Activated CD4-positive, alpha-beta T cell treated with anti-CD3 and anti-CD28 coated beads for 36 hours (primary cell): Measurements from ENCODE around the gene OPN1MW. TPM values are rescaled to one million over a fixed set of nuclear protein-coding genes. Genes with fewer than 3 reads are reported as not detected.
"Not testable (repeated sequence)": the region's sequence is repeated elsewhere in the genome, so short reads cannot be mapped to it uniquely, and the experiment has no call there.

Experiments
- ATAC-seq: fragments of 200-7000 bp; cut with Tn5 transposase; one replicate; pipeline ENCODE4 v1.10.0; 2021; ENCODE audit warnings: mild to moderate bottlenecking, moderate library complexity
- CTCF ChIA-PET: fragments of 350-600 bp; sonication (Branson Sonifier 250); formaldehyde crosslinking; loops from one replicate; lab custom pipeline; 2021; ENCODE audit warnings: antibody characterized with exemption; lab: Charles Lee
- POLR2A ChIA-PET: fragments of 350-600 bp; sonication (Branson Sonifier 250); formaldehyde crosslinking; loops from one replicate; lab custom pipeline; 2021; ENCODE audit warnings: antibody characterized with exemption, inconsistent platforms; lab: Charles Lee
- DNase-seq: peaks from one replicate; pipeline ENCODE4 v3.0.0-alpha.2; 2020
- H3K27ac Mint-ChIP-seq: one replicate; pipeline ENCODE4 v1.8.0; 2021; ENCODE audit warnings: mixed read lengths
- H3K27me3 Mint-ChIP-seq: one replicate; pipeline ENCODE4 v1.8.0; 2021; ENCODE audit warnings: mixed read lengths
- H3K36me3 Mint-ChIP-seq: one replicate; pipeline ENCODE4 v1.8.0; 2021; ENCODE audit warnings: low read depth, mixed read lengths
- H3K4me1 Mint-ChIP-seq: one replicate; pipeline ENCODE4 v1.8.0; 2021; ENCODE audit warnings: mixed read lengths
- H3K4me3 Mint-ChIP-seq: one replicate; pipeline ENCODE4 v1.8.0; 2021; ENCODE audit warnings: mild to moderate bottlenecking, moderate library complexity, mixed read lengths
- H3K9me3 Mint-ChIP-seq: one replicate; pipeline ENCODE4 v1.8.0; 2021; ENCODE audit warnings: low read depth, mixed read lengths
- intact Hi-C, 2 experiments: fragments of 100-400 bp; cut with DNase I in 1 of 2; cut with micrococcal nuclease in 1 of 2; formaldehyde crosslinking; loops; one replicate each; pipeline versions ENCODE4 v1.14.2 to v1.15.1; 2022 to 2024; cut with DNase I, micrococcal nuclease
- total RNA-seq, 2 experiments: library from RNA; stranded (reverse); gene quantifications; one replicate each; pipeline ENCODE4 v1.2.3, GENCODE V29; 2021

The OPN1MW gene
- total RNA-seq, 2 experiments from 2014 or later = not detected

DNA sequence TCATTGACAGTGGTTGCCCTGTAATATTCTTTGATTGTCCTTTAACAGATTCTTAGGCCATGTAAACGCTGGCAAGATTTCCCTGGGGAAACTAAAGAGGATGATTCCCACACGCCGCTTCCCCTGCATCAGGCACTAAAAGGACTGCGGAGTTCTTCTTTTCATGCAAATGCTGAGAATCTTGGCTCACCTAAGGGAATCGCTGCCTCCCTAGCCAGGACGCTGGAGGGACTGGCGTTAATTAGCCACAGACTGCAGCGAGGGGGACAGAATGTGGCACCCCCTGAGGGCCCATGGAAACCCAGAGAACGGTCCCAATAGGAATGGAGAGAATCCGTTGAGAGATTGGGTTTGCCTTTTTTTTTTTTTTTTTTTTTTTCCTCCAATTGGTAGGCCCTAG, 29.1 kb downstream of the OPN1MW start:
- H3K9me3 Mint-ChIP-seq, intact Hi-C loops, H3K27me3 Mint-ChIP-seq, ATAC-seq, DNase-seq, POLR2A ChIA-PET, H3K4me3 Mint-ChIP-seq, H3K4me1 Mint-ChIP-seq, H3K36me3 Mint-ChIP-seq, CTCF ChIA-PET, H3K27ac Mint-ChIP-seq: not testable (repeated sequence)

GRCh38 chrX:154219456-154219855, 37.1 kb downstream of the OPN1MW start, which contains the start of gene OPN1MW2:
Gene OPN1MW2, plus strand, starts transcription at chrX:154219756. Its CDS starts 60 bp downstream, at chrX:154219816.
- H3K4me3 Mint-ChIP-seq, intact Hi-C loops, H3K27me3 Mint-ChIP-seq, H3K4me1 Mint-ChIP-seq, H3K36me3 Mint-ChIP-seq, ATAC-seq, DNase-seq, H3K9me3 Mint-ChIP-seq, POLR2A ChIA-PET, H3K27ac Mint-ChIP-seq, CTCF ChIA-PET: not testable (repeated sequence)

- intact Hi-C loops, H3K27me3 Mint-ChIP-seq, H3K27ac Mint-ChIP-seq, H3K4me1 Mint-ChIP-seq, H3K4me3 Mint-ChIP-seq, H3K36me3 Mint-ChIP-seq, POLR2A ChIA-PET, H3K9me3 Mint-ChIP-seq, DNase-seq, CTCF ChIA-PET, ATAC-seq: not testable (repeated sequence)
These were observed 42.9 kb downstream of the OPN1MW start for GRCh38 chrX:154225292-154225691.

DNA sequence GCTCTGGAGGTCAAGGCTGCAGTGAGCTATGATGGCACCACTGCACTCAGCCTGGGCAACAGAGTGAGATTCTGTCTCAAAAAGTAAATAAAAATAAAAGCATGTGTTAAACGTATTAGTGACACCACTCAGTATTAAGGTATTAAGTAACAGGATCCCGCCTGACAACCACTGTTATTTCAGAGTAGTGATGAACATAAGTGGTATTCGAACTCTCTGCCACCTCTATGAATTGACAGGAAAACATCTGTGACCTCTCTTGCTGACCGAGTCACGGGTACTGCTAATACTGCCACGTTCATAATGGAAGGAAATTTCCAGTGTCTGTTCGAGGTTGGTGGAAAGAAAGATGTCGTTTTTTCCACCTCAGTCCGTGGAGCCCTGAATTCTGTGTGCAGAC, 44.3 kb downstream of the OPN1MW start:
- POLR2A ChIA-PET, H3K27ac Mint-ChIP-seq, intact Hi-C loops, CTCF ChIA-PET, H3K27me3 Mint-ChIP-seq, H3K36me3 Mint-ChIP-seq, H3K9me3 Mint-ChIP-seq, H3K4me3 Mint-ChIP-seq, DNase-seq, ATAC-seq, H3K4me1 Mint-ChIP-seq: not testable (repeated sequence)

GRCh38 chrX:154231443-154231842, 49.0 kb downstream of the OPN1MW start:
- H3K27me3 Mint-ChIP-seq, POLR2A ChIA-PET, DNase-seq, H3K36me3 Mint-ChIP-seq, H3K4me1 Mint-ChIP-seq, H3K9me3 Mint-ChIP-seq, H3K27ac Mint-ChIP-seq, H3K4me3 Mint-ChIP-seq, CTCF ChIA-PET, intact Hi-C loops, ATAC-seq: not testable (repeated sequence)

GRCh38 chrX:154233620-154234019, 51.2 kb downstream of the OPN1MW start:
- H3K4me3 Mint-ChIP-seq, POLR2A ChIA-PET, DNase-seq, H3K36me3 Mint-ChIP-seq, H3K27me3 Mint-ChIP-seq, H3K27ac Mint-ChIP-seq, CTCF ChIA-PET, H3K9me3 Mint-ChIP-seq, ATAC-seq, intact Hi-C loops, H3K4me1 Mint-ChIP-seq: not testable (repeated sequence)

- intact Hi-C loops, POLR2A ChIA-PET, H3K4me1 Mint-ChIP-seq, H3K36me3 Mint-ChIP-seq, H3K27me3 Mint-ChIP-seq, ATAC-seq, H3K9me3 Mint-ChIP-seq, CTCF ChIA-PET, H3K4me3 Mint-ChIP-seq, H3K27ac Mint-ChIP-seq: not testable (repeated sequence)
- peak; percentile 1 for DNase-seq
These were observed 56.7 kb downstream of the OPN1MW start for GRCh38 chrX:154238939-154239559.

DNA sequence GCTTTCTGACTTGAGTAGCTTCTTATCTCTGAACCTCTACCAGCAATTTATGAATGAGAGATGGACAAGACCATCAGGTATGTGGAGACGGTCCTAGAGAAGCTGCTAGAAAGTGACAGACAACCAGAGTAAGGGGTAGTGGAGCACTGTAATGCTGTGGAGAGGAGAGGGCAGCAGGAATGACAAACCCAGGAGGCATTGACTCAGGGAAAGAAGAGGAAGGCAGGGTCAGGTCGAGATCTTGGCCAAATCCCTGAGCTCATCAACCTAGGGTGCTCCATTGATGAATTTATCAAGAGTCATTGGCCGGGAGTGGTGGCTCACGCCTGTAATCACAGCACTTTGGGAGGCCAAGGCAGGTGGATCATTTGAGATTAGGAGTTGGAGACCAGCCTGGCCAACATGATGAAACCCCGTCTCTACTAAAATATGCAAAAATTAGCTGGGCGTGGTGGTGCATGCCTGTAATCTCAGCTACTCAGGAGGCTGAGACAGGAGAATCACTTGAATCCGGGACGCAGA, 57.6 kb downstream of the OPN1MW start:
- H3K4me3 Mint-ChIP-seq, ATAC-seq, H3K27me3 Mint-ChIP-seq, H3K36me3 Mint-ChIP-seq, intact Hi-C loops, H3K27ac Mint-ChIP-seq, POLR2A ChIA-PET, H3K9me3 Mint-ChIP-seq, H3K4me1 Mint-ChIP-seq: not testable (repeated sequence)
- CTCF ChIA-PET = interaction anchor here (0.7 to 0.8 kb wide), 2 partner anchors 68 to 79 kb away, joined by 3 read pairs; no protein-coding TSS in a partner anchor
- DNase-seq = peak; percentile 1

Other genes starting within 250 kb of the OPN1MW start
- gene NAA10, start 247.6 kb upstream of the OPN1MW start, total RNA-seq = 100 to 1,000 TPM; 108 to 115 TPM
- gene RENBP, start 238.0 kb upstream of the OPN1MW start, total RNA-seq = 1 to 10 TPM; 6.0 to 8.1 TPM
- gene HCFC1, start 210.8 kb upstream of the OPN1MW start, total RNA-seq = 100 to 1,000 TPM in 1 of 2 experiments, 10 to 100 TPM in 1; 99.5 to 147 TPM
- 1 to 10 TPM; 4.4 to 5.4 TPM for gene TMEM187, start 209.8 kb upstream of the OPN1MW start, total RNA-seq
- 10 to 100 TPM; 84.3 to 93.6 TPM for gene IRAK1, start 162.7 kb upstream of the OPN1MW start, total RNA-seq
- 10 to 100 TPM; 50.7 to 60.0 TPM for gene MECP2, start 84.9 kb upstream of the OPN1MW start, total RNA-seq
- not detected for gene OPN1LW, start 38.4 kb upstream of the OPN1MW start, total RNA-seq
- gene OPN1MW2, start 37.2 kb downstream of the OPN1MW start, total RNA-seq = not detected
- gene OPN1MW3, start 75.0 kb downstream of the OPN1MW start, total RNA-seq = not detected
- not detected for gene TEX28, start 112.5 kb downstream of the OPN1MW start, total RNA-seq
- under 1 TPM in 1 of 2 experiments, not detected in 1; 0.23 TPM for gene TKTL1, start 113.2 kb downstream of the OPN1MW start, total RNA-seq
- gene FLNA, start 192.0 kb downstream of the OPN1MW start, total RNA-seq = 1,000 to 10,000 TPM in 1 of 2 experiments, 100 to 1,000 TPM in 1; 891 to 1,083 TPM
- 10 to 100 TPM; 75.9 to 89.4 TPM for gene EMD, start 196.7 kb downstream of the OPN1MW start, total RNA-seq
- gene RPL10, start 215.8 kb downstream of the OPN1MW start, total RNA-seq = 1,000 to 10,000 TPM; 1,286 to 2,705 TPM
- gene DNASE1L1, start 226.7 kb downstream of the OPN1MW start, total RNA-seq = 10 to 100 TPM; 12.6 to 13.4 TPM
- 10 to 100 TPM; 43.8 to 49.0 TPM for gene TAFAZZIN, start 228.9 kb downstream of the OPN1MW start, total RNA-seq
- 10 to 100 TPM; 25.6 to 28.6 TPM for gene ATP6AP1, start 246.1 kb downstream of the OPN1MW start, total RNA-seq